Keratinocyte (primary cell): ENCODE measurements around the gene LIN52. TPM values are rescaled to one million over a fixed set of nuclear protein-coding genes. Genes with fewer than 3 reads are reported as not detected.

Source experiments
- DNase-seq: peaks from one replicate; pipeline ENCODE4 v3.0.0-alpha.2; 2011; ENCODE audit warnings: low read depth, missing footprints, low spot score
- FAIRE-seq: peaks from 2 replicates; lab custom pipeline; 2011; peaks lifted over from hg19 to GRCh38; lab: Jason Lieb, UNC
- H2AFZ ChIP-seq: 2 replicates; pipeline ENCODE4 v1.6.0; 2012; ENCODE audit warnings: low read length, control low read depth, inconsistent platforms; ENCODE audit not compliant: control insufficient read depth
- H3K27ac ChIP-seq: 2 replicates; pipeline ENCODE4 v1.5.1; 2011; ENCODE audit warnings: low read length; ENCODE audit not compliant: control insufficient read depth, insufficient read depth
- H3K27me3 ChIP-seq: 3 replicates; pipeline ENCODE4 v1.6.0; 2011; ENCODE audit warnings: low read length; ENCODE audit not compliant: control insufficient read depth, insufficient read depth; ENCODE audit errors: extremely low read depth
- H3K36me3 ChIP-seq, 2 experiments: 2 replicates in 1 of 2; 3 replicates in 1 of 2; pipeline ENCODE4 v1.5.1; 2011; ENCODE audit warnings: low read length in 2 of 2, mild to moderate bottlenecking in 1 of 2; ENCODE audit not compliant: control insufficient read depth in 2 of 2, insufficient read depth in 2 of 2; ENCODE audit errors: extremely low read depth in 1 of 2
- H3K4me1 ChIP-seq: 3 replicates; pipeline ENCODE4 v1.5.1; 2011; ENCODE audit warnings: low read length; ENCODE audit not compliant: control insufficient read depth, insufficient read depth; ENCODE audit errors: extremely low read depth
- H3K4me2 ChIP-seq: 3 replicates; pipeline ENCODE4 v1.6.0; 2011; ENCODE audit warnings: low read depth, low read length; ENCODE audit not compliant: control insufficient read depth, insufficient read depth; ENCODE audit errors: extremely low read depth
- H3K4me3 ChIP-seq, 3 experiments: fragments of 200-600 bp in 1 of 3; sonication (generic) in 1 of 3; 2 replicates in 2 of 3; 3 replicates in 1 of 3; pipeline ENCODE4 v1.5.1; 2011 to 2016; ENCODE audit warnings: low read length in 3 of 3, mild to moderate bottlenecking in 3 of 3, control low read depth in 2 of 3, inconsistent platforms in 1 of 3, low read depth in 1 of 3, mixed read lengths in 1 of 3, mixed run types in 1 of 3, moderate library complexity in 1 of 3; ENCODE audit not compliant: control insufficient read depth in 2 of 3, insufficient read depth in 2 of 3; ENCODE audit errors: extremely low read depth in 1 of 3
- H3K79me2 ChIP-seq: 2 replicates; pipeline ENCODE4 v1.6.0; 2012; ENCODE audit warnings: low read length; ENCODE audit not compliant: control insufficient read depth, insufficient read depth
- H3K9ac ChIP-seq: 3 replicates; pipeline ENCODE4 v1.6.0; 2011; ENCODE audit warnings: low read length; ENCODE audit not compliant: control insufficient read depth, insufficient read depth; ENCODE audit errors: extremely low read depth
- H3K9me1 ChIP-seq: 3 replicates; pipeline ENCODE4 v1.6.0; 2011; ENCODE audit warnings: low read length; ENCODE audit not compliant: control insufficient read depth, insufficient read depth; ENCODE audit errors: extremely low read depth
- H3K9me3 ChIP-seq: 2 replicates; pipeline ENCODE4 v1.5.1; 2012; ENCODE audit warnings: low read depth, low read length; ENCODE audit not compliant: control insufficient read depth
- H4K20me1 ChIP-seq: 3 replicates; pipeline ENCODE4 v1.6.0; 2011; ENCODE audit warnings: low read length; ENCODE audit not compliant: control insufficient read depth, insufficient read depth; ENCODE audit errors: extremely low read depth
- EZH2 ChIP-seq: IDR thresholded peaks from one replicate; pipeline ENCODE4 v1.6.1; 2012; ENCODE audit warnings: inconsistent platforms, mild to moderate bottlenecking, low read length, moderate library complexity
- dilution Hi-C: fragments of 300-500 bp; cut with MboI; formaldehyde crosslinking; loops from one replicate; pipeline ENCODE4 v1.7.0; 2020; ENCODE audit warnings: low sequenced_read_pairs; ENCODE audit not compliant: extremely low pct_ligation_motif_present
- polyA plus RNA-seq, 5 experiments: library from polyadenylated mRNA; depleted of rRNA in 3 of 5; stranded (reverse) in 3 of 5; stranded (forward) in 1 of 5; unstranded in 1 of 5; fragments of >200 nt; gene quantifications; 1 replicate in 1 of 5; 2 replicates in 3 of 5; 3 replicates in 1 of 5; pipeline versions ENCODE4 v1.2.1 to v1.2.3, GENCODE V29; 2011 to 2012; ENCODE audit warnings: missing spikeins in 2 of 5, low read depth in 1 of 5, low replicate concordance in 1 of 5
- TF ChIP-seq, protein P1 (sequence below), 3 experiments: IDR thresholded peaks in 1 of 3; conservative IDR thresholded peaks in 1 of 3; optimal IDR thresholded peaks in 1 of 3; 2 replicates in 2 of 3; 3 replicates in 1 of 3; pipeline versions ENCODE3 to v1.5.1; 2011; ENCODE audit warnings: low read length in 3 of 3, mild to moderate bottlenecking in 3 of 3, moderate library complexity in 2 of 3, control low read depth in 1 of 3, inconsistent platforms in 1 of 3; ENCODE audit not compliant: insufficient read depth in 2 of 3; ENCODE audit errors: extremely low read depth in 1 of 3

The LIN52 gene
- polyA plus RNA-seq, 1 donor (not counting 4 experiments of a cell fraction or from before 2014, with no cell fraction given): 6.8 TPM

DNA sequence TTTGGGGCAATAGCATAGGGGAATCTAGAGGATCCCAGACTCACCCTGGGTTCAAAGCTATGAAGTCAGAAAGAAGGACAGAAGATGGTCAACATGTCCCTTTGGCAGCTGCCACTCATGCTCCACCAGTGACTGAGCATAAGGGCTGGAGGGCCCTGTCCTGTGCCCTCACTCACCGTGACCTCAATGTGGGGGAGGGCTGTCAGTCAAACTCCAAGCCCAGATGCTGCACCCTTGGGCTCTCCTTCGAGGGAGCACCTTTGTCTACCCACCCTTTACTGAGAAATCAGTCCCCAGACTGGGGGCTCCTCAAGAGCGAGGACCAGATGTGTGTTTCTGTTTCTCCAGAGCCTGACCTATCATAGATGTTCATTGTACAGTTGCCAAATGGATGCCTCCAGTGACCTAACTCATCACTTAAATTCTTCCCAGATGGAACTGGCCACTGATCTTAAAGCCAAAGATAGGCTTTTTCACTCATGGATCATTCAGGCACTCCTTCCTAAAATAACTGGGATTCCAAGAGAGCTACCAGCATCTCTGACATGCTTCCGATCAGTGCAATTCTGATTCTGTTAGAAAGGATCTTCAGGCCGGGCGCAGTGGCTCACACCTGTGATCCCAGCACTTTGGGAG is 127.3 kb downstream of the LIN52 start:
- H4K20me1 ChIP-seq: no peaks in the 10 kb centered on the region
- dilution Hi-C loops: no loop called here
- DNase-seq: no peak
- H3K4me2 ChIP-seq: no peak overlapping the region
- H2AFZ ChIP-seq: no peak overlapping the region
- no peak overlapping the region for H3K4me3 ChIP-seq
- no peaks in the 10 kb centered on the region for H3K79me2 ChIP-seq
- no peaks in the 10 kb centered on the region for H3K4me1 ChIP-seq
- no peak overlapping the region for H3K27ac ChIP-seq
- no peak for TF ChIP-seq EZH2
- TF ChIP-seq, protein P1, sequence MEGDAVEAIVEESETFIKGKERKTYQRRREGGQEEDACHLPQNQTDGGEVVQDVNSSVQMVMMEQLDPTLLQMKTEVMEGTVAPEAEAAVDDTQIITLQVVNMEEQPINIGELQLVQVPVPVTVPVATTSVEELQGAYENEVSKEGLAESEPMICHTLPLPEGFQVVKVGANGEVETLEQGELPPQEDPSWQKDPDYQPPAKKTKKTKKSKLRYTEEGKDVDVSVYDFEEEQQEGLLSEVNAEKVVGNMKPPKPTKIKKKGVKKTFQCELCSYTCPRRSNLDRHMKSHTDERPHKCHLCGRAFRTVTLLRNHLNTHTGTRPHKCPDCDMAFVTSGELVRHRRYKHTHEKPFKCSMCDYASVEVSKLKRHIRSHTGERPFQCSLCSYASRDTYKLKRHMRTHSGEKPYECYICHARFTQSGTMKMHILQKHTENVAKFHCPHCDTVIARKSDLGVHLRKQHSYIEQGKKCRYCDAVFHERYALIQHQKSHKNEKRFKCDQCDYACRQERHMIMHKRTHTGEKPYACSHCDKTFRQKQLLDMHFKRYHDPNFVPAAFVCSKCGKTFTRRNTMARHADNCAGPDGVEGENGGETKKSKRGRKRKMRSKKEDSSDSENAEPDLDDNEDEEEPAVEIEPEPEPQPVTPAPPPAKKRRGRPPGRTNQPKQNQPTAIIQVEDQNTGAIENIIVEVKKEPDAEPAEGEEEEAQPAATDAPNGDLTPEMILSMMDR (optimal IDR thresholded peaks at IDR 0.05 in 1 of 3, IDR thresholded peaks at IDR 0.05 in 1 of 3, conservative IDR thresholded peaks at IDR 0.05 in 1 of 3; ENCODE audit: extremely low read depth in 1 of 3, insufficient read depth in 2 of 3, low read length in 3 of 3): no peak
- H3K9ac ChIP-seq: no peak overlapping the region
- no peaks in the 10 kb centered on the region for H3K27me3 ChIP-seq
- H3K9me1 ChIP-seq: no peaks in the 10 kb centered on the region
- H3K9me3 ChIP-seq: no peaks in the 10 kb centered on the region
- H3K36me3 ChIP-seq: no peaks in the 10 kb centered on the region
- no peak for FAIRE-seq

DNA sequence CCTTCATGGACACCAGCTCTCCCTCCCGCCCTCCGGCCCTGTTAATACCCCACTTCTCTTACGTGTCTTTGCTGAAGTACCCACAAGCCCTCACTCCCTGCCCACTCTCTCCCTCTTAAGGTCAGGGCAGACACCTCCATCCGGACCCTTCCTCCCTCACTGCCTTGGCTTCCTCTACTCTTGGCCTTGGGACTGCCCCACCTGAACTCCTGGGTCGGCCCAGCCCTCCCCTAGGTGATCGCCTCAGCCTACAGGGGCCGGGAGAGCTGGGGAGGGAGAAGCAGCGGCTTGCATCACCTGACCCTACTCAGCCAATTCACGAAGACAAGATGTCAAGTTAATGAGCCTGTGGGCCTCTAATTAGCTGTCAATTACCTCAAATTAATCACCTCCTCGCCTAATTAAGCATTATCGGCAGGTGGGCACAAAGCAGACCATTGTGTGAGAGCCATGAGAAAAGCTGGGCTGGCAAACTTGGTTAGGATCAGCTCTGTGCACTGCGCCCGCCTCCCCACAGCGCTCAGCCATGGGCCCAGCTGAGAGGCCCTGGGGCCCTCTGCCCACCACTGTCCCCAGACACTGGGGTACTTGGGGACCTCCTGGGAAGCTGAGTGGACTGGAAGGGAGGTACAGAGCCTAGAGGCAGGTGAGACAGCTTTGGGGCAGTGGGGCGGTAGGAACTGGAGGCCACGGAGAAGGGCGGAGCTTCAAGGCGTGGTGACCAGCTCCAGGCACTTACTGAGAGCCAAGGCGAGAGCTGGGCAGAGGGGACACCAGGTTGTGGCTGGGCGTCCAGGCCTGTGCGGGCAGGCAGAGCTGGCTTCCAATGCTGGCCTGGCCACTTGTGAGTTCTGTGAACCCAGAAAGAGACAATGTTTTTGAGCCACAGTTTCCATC is 129.4 kb downstream of the LIN52 start:
- Histone ChIP-seq H3K4me3 (no peak overlapping the region), H3K4me1 (peaks cover 5% of the 10 kb centered on the region), H3K36me3 (no peaks in the 10 kb centered on the region), H3K9me3 (no peaks in the 10 kb centered on the region), H2AFZ (no peak overlapping the region), H3K9ac (no peak overlapping the region), H3K27ac (no peak overlapping the region), H3K27me3 (peaks cover 11% of the 10 kb centered on the region), H4K20me1 (no peaks in the 10 kb centered on the region), H3K9me1 (no peaks in the 10 kb centered on the region), H3K4me2 (no peak overlapping the region), H3K79me2 (no peaks in the 10 kb centered on the region)
- no peak for TF ChIP-seq EZH2
- TF ChIP-seq, protein P1 (optimal IDR thresholded peaks at IDR 0.05 in 1 of 3, IDR thresholded peaks at IDR 0.05 in 1 of 3, conservative IDR thresholded peaks at IDR 0.05 in 1 of 3; ENCODE audit: extremely low read depth in 1 of 3, insufficient read depth in 2 of 3, low read length in 3 of 3): no peak
- DNase-seq (no peak), FAIRE-seq (no peak)
- dilution Hi-C loops: no loop called here
